Measurements from ENCODE around the gene RAPH1. TPM values are rescaled to one million over a fixed set of nuclear protein-coding genes. Genes with fewer than 3 reads are reported as not detected.

RAPH1 gene
- total RNA-seq: 20.6 TPM
- long read RNA-seq, partial matches to known transcripts: 0 of 25 reads
- long read RNA-seq, other reads (novel, unspliced or antisense): 25 of 25 reads

GRCh38 chr2:203535078-203535783 lies at the start of gene RAPH1:
RAPH1 (minus strand) TSS chr2:203535301; CDS start chr2:203495353, 39,948 bp downstream.
- intact Hi-C loops (cut with DNase I): loop anchor here (1.0 to 10.0 kb wide), 4 partner anchors 112 to 280 kb away; no protein-coding TSS in a partner anchor
- DNase-seq (ENCODE audit: low spot score): peak; percentile 89

DNA sequence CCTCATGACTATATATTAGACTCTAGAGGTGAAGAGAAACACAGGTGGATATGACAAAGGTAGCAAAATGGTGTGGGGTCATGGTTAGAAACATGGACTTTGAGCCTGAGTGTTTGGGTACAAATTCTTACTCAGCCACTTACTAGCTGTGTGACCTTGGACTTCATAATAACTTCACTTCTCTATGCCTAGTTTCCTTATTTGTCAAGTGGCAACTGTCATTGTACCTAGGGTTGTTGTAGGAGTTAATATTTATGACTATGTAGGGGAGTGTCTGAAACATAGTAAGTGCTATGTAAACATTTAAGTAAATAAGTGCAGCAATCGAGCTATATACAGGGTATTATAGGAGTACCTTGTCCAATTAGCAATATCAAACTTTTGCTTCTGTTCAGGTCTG lies 49.7 kb upstream of the RAPH1 start:
- intact Hi-C loops (cut with DNase I): no loop called here
- no peak for DNase-seq (ENCODE audit: low spot score)

DNA sequence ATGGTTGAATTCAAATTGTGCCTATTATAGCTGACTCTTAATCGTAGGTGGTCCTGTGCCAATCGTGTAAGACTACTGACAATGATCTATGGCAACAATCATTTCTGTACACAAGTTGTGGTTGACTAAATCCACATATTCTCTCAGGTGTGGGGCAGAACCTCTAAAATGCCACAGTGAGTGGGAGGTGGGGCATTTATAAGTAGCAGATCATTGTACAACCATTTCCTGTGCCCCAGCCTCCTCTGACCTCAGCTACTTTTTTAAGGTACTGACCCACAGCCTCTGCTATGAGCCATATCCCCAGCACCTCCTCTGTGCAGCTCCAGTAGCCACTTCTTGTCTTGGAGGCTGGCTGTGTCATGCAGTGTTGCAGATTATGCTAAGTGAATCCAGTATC lies 48.6 kb upstream of the RAPH1 start:
- intact Hi-C loops (cut with DNase I): no loop called here
- no peak for DNase-seq (ENCODE audit: low spot score)

- intact Hi-C loops (cut with DNase I): no loop called here
- DNase-seq (ENCODE audit: low spot score): no peak
Measured at GRCh38 chr2:203583084-203583695, 48.1 kb upstream of the RAPH1 start.

- no peak for DNase-seq (ENCODE audit: low spot score)
- intact Hi-C loops (cut with DNase I): no loop called here
Measured at GRCh38 chr2:203582468-203582867, 47.4 kb upstream of the RAPH1 start.

- no peak for DNase-seq (ENCODE audit: low spot score)
- intact Hi-C loops (cut with DNase I): no loop called here
Measured at GRCh38 chr2:203580844-203581243, 45.7 kb upstream of the RAPH1 start.

DNA sequence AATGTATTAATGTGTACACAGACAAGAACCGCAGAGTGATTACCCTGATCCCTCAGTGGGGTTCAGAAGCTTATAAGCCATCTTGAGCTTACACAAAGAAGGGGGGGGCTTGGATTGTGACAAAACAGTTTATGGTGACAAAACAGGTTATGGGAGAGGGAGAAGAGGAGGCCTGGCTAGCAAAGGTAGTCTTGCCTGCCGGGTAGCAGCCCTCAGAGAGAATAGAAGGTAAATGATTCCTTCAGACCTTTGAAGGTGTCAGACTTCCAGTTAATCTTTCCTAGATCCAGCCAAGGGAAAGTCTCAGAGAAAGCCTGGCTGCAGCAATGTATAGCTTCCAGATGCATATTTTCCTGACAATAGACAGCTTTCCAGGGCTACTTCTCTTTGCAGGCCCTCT lies 44.6 kb upstream of the RAPH1 start:
- no peak for DNase-seq (ENCODE audit: low spot score)
- intact Hi-C loops (cut with DNase I): no loop called here

DNA sequence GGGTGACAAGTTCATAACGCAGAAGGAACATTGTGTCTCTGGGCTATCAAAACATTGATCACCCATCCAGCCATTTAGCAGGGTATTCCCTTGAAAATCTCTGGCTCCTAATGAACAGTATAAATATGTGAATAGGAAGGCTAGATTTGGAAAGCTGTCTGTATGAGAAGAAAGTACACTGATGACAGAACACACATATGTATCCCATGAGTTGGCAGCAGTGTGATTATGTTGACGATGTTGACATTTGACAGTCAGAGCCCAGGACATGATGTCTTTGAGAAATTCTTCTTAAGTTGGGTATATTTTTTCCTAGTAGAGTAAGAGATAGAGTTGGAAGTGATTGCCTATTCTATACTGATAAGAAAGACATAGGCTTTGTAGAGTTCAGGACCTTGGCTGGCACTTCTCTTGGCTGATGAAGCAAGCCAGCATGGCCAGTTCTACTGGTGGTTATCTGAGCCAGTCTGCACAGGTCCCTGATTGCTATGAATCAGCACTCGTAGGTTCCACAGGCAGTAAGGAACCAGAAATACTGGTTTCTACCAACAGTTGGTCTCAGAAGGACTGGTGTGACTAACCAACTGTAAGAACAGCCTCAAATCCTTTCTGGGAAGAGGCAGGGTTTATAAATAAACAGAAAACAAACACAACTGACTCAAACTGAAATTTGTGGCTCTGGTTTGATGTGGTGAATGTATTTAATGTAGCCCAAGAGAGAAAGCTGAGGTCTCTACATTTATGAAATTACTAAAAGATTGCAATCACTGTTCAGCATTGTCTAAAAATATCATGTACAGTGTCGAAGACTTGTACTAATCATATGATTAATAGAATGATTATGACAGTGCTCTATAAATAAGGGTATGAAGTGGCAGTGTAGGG lies 43.9 kb upstream of the RAPH1 start:
- intact Hi-C loops (cut with DNase I): no loop called here
- no peak for DNase-seq (ENCODE audit: low spot score)

DNA sequence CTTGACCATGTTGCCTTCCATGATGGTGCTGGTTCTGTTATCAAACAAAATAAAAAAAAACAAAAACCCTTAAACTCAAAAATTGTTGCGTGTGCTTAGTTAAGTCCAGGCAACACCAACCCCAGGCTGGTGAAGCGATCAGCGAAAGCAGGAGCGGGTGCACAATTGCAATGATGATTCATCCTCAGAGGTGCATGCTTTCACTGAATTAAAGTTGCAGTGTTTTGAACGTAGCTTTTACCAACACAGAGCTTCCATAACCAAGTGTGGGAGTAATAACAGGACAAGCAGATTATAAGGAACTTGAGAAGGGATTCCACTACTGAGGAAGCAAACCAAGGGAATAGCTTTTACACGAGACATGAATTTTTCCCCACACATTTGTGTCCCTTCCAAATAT lies 39.7 kb upstream of the RAPH1 start:
- intact Hi-C loops (cut with DNase I): no loop called here

GRCh38 chr2:203572316-203572715 lies 37.2 kb upstream of the RAPH1 start:
- no peak for DNase-seq (ENCODE audit: low spot score)
- intact Hi-C loops (cut with DNase I): no loop called here

More for the DNA sequence above, 39.7 kb upstream of the RAPH1 start:
- no peak for DNase-seq (ENCODE audit: low spot score)

- DNase-seq (ENCODE audit: low spot score): no peak
- intact Hi-C loops (cut with DNase I): no loop called here
Measured at GRCh38 chr2:203569677-203570316, 34.7 kb upstream of the RAPH1 start.

- DNase-seq (ENCODE audit: low spot score): no peak
- intact Hi-C loops (cut with DNase I): no loop called here
Measured at GRCh38 chr2:203567691-203568090, 32.6 kb upstream of the RAPH1 start.

GRCh38 chr2:203566161-203566560 lies 31.1 kb upstream of the RAPH1 start:
- no peak for DNase-seq (ENCODE audit: low spot score)
- intact Hi-C loops (cut with DNase I): no loop called here

DNA sequence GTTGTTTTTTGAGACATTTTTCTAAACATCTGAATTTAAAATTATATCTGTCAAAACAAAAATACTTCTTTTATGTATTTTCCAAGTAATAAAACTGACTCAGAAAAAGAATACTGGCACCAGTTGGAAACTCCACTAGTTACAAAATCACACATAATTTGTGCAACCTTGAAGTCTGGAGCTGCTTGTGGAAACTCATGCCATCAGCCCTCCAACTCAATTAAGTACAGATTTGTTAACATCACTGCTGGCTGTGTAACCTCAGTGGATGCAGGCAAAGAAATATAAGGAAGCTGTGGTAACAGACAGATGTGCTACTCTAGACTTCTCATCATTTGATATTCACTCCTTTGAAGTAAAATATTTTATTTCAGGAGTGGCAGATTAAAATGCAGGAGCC lies 30.0 kb upstream of the RAPH1 start:
- no peak for DNase-seq (ENCODE audit: low spot score)
- intact Hi-C loops (cut with DNase I): no loop called here

- intact Hi-C loops (cut with DNase I): no loop called here
- DNase-seq (ENCODE audit: low spot score): no peak
Measured at GRCh38 chr2:203562268-203562667, 27.2 kb upstream of the RAPH1 start.

DNA sequence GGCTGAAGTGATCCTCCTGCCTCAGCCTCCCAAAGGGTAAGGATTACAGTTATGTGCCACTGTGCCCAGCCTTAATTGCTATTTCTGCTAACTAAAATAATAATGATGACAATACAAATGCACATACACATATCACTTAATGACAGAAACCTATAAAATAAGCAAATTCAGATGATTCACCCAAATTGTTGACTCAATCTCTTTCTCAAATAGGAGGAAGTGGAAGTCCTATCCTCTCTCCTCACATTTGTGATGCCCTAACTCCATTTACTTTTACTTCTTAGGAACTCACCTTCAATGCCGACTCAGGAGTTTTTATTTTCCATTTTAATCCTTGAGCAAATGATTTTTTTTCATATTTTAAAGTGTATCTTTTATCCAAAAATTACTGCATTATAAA lies 24.5 kb upstream of the RAPH1 start:
- DNase-seq (ENCODE audit: low spot score): no peak
- intact Hi-C loops (cut with DNase I): no loop called here

DNA sequence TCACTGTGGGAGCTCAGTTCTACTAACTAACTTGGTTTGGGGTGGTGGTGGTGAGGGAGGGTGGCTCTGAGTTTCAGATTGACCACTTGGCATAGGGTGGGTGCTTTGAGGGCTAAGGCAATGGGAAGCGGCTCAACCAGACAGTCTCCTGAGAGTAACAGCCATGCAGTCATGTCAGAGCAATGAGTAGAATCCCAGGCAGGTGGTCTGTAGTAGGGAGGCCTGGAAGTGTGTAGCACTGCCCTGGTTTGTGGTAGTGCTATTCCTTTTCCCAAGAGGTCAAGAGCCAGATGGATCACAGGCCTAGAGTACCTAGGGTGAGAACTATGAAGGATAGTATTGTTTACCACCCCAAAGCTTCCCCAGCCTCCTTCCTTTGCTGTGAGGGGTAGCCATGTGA lies 18.7 kb upstream of the RAPH1 start:
- intact Hi-C loops (cut with DNase I): no loop called here
- DNase-seq (ENCODE audit: low spot score): no peak

DNA sequence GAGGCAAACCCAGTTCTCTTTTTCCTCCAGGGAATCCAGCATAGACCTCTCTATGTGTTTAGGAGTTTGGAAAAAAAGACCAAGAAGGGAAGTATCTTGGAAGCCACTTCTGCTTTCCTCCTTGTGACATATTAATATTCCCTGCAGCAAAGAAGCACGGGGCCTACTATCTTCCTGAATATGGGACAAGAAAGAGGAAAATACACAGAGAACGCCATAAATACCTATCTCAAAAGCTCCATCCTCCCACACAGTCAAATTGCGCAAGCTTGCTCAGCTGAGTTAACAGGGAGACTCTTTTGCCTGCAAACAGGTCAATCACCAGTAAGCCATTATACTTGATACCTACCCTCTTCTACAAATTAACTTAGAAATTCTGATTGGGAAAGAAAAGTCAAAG lies 16.7 kb upstream of the RAPH1 start:
- DNase-seq (ENCODE audit: low spot score): no peak
- intact Hi-C loops (cut with DNase I): no loop called here

GRCh38 chr2:203550266-203550665 lies 15.2 kb upstream of the RAPH1 start:
- intact Hi-C loops (cut with DNase I): no loop called here
- DNase-seq (ENCODE audit: low spot score): no peak

DNA sequence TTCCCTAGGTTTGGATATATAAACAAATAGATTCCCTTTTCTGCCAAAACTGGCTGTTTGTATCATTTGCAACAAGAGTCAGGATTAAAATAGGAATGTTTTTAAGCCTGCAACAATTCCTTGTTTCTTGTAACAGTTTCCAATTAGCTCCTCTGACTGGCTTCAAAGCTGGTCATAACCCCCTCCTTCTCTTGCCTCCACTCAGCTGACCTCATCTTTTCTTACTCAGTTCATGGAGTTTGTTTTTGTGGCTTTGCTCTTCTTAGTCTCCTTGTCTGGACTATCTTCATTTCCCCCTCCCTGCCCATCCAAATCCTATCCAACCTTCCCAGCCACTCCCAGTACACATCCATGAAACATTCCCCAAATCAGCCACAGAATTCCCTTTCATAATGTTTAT lies 14.3 kb upstream of the RAPH1 start:
- intact Hi-C loops (cut with DNase I): no loop called here
- no peak for DNase-seq (ENCODE audit: low spot score)

Data from cardiac septum (tissue), 1 donor.